ENCODE measurements around the gene FEM1B.

Gene FEM1B

DNA sequence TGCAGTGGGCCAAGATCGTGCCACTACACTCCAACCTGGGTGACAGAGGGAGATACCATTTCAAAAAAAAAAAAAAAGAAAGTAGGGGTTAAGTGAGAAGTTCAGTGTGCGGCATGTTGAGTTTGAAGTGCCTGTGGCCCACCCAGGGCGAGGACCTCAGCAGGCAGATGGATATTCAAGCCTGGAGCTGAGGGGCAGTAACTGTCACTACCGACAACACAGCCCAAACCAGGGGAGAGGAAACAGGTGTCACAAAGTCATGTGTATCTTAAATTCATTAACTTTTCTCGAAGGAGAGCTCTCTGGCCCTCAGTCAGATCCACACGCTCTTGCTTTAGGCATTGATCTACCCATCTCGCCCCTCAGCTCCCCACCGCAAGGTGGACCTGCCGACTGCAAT is 45.3 kb downstream of the FEM1B start:
- H3K36me3 ChIP-seq (ENCODE audit: low read depth), result no peaks in the 10 kb centered on the region
- H3K27me3 ChIP-seq (ENCODE audit: insufficient read depth, poor library complexity, severe bottlenecking), result no peaks in the 10 kb centered on the region
- ATAC-seq (ENCODE audit: low read depth) (no peak), DNase-seq (ENCODE audit: low spot score) (no peak)
- no peaks in the 10 kb centered on the region for H3K9me3 ChIP-seq (ENCODE audit: severe bottlenecking)
- no peak overlapping the region for H3K27ac ChIP-seq (ENCODE audit: poor library complexity, severe bottlenecking)
- TF ChIP-seq CTCF (IDR thresholded peaks at IDR 0.05; ENCODE audit: poor library complexity, severe bottlenecking), result no peak
- H3K4me1 ChIP-seq (ENCODE audit: insufficient read depth, poor library complexity, severe bottlenecking), result no peaks in the 10 kb centered on the region
- H3K4me3 ChIP-seq (ENCODE audit: severe bottlenecking), result no peak overlapping the region

DNA sequence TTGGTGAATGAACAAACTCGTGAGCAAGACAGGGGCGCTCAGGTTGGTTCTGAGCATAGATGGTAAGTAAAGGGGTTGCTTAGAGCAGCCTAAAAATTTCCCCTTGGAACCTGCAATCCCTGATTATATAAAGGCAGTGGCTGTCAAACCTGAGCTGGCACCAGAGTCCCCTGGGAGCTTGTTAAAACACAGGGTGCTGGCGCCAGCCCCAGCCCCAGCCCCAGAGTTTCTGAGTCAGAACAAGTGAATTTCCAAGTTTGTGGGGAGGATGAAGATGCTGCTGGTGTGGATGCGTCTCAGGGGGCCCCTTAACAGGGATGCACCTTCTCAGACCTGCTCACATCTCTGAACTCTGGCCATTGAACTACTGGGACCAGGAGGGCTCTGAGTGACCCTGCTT is 48.2 kb downstream of the FEM1B start:
- Histone ChIP-seq H3K36me3 (ENCODE audit: low read depth) (no peaks in the 10 kb centered on the region), H3K4me1 (ENCODE audit: insufficient read depth, poor library complexity, severe bottlenecking) (no peaks in the 10 kb centered on the region), H3K27ac (ENCODE audit: poor library complexity, severe bottlenecking) (no peak overlapping the region), H3K27me3 (ENCODE audit: insufficient read depth, poor library complexity, severe bottlenecking) (no peaks in the 10 kb centered on the region), H3K4me3 (ENCODE audit: severe bottlenecking) (no peak overlapping the region), H3K9me3 (ENCODE audit: severe bottlenecking) (no peaks in the 10 kb centered on the region)
- ATAC-seq (ENCODE audit: low read depth), result no peak
- TF ChIP-seq CTCF (IDR thresholded peaks at IDR 0.05; ENCODE audit: poor library complexity, severe bottlenecking), result no peak
- DNase-seq (ENCODE audit: low spot score), result no peak

DNA sequence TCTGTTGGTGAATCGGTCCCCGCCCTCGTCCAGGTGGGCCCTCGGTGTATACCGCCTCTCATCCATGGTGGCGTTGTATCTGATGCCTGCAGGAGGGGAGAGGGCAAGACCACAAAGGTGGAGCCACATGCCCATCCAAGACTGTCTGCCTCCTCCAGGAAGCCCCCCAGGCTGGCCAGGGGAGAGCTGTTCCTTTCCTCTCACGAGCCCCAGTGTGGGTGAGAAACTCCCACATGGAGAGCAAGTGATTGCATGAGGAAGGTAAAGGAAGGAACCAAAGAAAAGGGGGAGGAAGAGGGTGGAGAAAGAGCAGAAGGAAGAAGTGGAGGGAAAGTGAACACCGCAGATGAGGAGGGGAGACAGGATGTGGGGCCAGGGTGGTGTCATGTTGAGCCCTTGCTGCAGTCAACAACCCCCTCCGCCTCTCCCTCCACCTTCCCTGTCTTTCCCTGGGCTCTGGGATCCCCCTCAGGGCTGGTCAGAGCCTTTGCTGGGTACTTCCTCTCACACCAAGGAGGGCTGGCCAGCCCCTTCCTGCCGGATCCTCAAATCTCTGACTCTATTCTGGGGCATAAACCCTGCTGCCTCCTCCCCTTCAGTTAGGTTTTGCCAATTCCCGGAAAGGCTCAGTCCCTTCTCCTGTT is 49.3 kb downstream of the FEM1B start:
- Histone ChIP-seq H3K4me3 (ENCODE audit: severe bottlenecking) (no peak overlapping the region), H3K9me3 (ENCODE audit: severe bottlenecking) (no peaks in the 10 kb centered on the region), H3K4me1 (ENCODE audit: insufficient read depth, poor library complexity, severe bottlenecking) (no peaks in the 10 kb centered on the region), H3K27me3 (ENCODE audit: insufficient read depth, poor library complexity, severe bottlenecking) (no peaks in the 10 kb centered on the region), H3K36me3 (ENCODE audit: low read depth) (no peaks in the 10 kb centered on the region), H3K27ac (ENCODE audit: poor library complexity, severe bottlenecking) (no peak overlapping the region)
- no peak for ATAC-seq (ENCODE audit: low read depth)
- no peak for DNase-seq (ENCODE audit: low spot score)
- TF ChIP-seq CTCF (IDR thresholded peaks at IDR 0.05; ENCODE audit: poor library complexity, severe bottlenecking), result no peak

- no peak for TF ChIP-seq CTCF (IDR thresholded peaks at IDR 0.05; ENCODE audit: poor library complexity, severe bottlenecking)
- no peak overlapping the region for H3K4me3 ChIP-seq (ENCODE audit: severe bottlenecking)
- ATAC-seq (ENCODE audit: low read depth) (no peak), DNase-seq (ENCODE audit: low spot score) (no peak)
- H3K27me3 ChIP-seq (ENCODE audit: insufficient read depth, poor library complexity, severe bottlenecking), result no peaks in the 10 kb centered on the region
- H3K27ac ChIP-seq (ENCODE audit: poor library complexity, severe bottlenecking), result no peak overlapping the region
- peaks cover under 1% of the 10 kb centered on the region for H3K4me1 ChIP-seq (ENCODE audit: insufficient read depth, poor library complexity, severe bottlenecking)
- H3K36me3 ChIP-seq (ENCODE audit: low read depth), result no peaks in the 10 kb centered on the region
- no peaks in the 10 kb centered on the region for H3K9me3 ChIP-seq (ENCODE audit: severe bottlenecking)
Observed at GRCh38 chr15:68328443-68328842, 50.9 kb downstream of the FEM1B start.

GRCh38 chr15:68328964-68329363 is 51.4 kb downstream of the FEM1B start:
- ATAC-seq (ENCODE audit: low read depth), result no peak
- Histone ChIP-seq H3K27ac (ENCODE audit: poor library complexity, severe bottlenecking) (no peak overlapping the region), H3K36me3 (ENCODE audit: low read depth) (no peaks in the 10 kb centered on the region), H3K27me3 (ENCODE audit: insufficient read depth, poor library complexity, severe bottlenecking) (no peaks in the 10 kb centered on the region), H3K4me3 (ENCODE audit: severe bottlenecking) (no peak overlapping the region), H3K4me1 (ENCODE audit: insufficient read depth, poor library complexity, severe bottlenecking) (peaks cover 5% of the 10 kb centered on the region), H3K9me3 (ENCODE audit: severe bottlenecking) (no peaks in the 10 kb centered on the region)
- no peak for DNase-seq (ENCODE audit: low spot score)
- no peak for TF ChIP-seq CTCF (IDR thresholded peaks at IDR 0.05; ENCODE audit: poor library complexity, severe bottlenecking)

Measured in RWPE2 (cell line).